ENCODE data around the gene ZFR.
A peak's percentile ranks its signal among the peaks of the same experiment; 100 is the strongest.
"Not testable (repeated sequence)": the region's sequence is repeated elsewhere in the genome, so short reads cannot be mapped to it uniquely, and the experiment has no call there.

Gene ZFR

GRCh38 chr5:32450952-32451351 lies 6.4 kb upstream of the ZFR start:
- DNase-seq (ENCODE audit: low spot score), result no peak

- no peak for DNase-seq (ENCODE audit: low spot score)
These were observed 4.7 kb upstream of the ZFR start for GRCh38 chr5:32449262-32449661.

- DNase-seq (ENCODE audit: low spot score), result no peak
These were observed 2.1 kb upstream of the ZFR start for GRCh38 chr5:32446630-32447029.

- no peak for DNase-seq (ENCODE audit: low spot score)
These were observed 1.5 kb upstream of the ZFR start for GRCh38 chr5:32445831-32446614.

GRCh38 chr5:32445287-32445758 lies 783 bp upstream of the ZFR start:
- DNase-seq (ENCODE audit: low spot score), result no peak

GRCh38 chr5:32443541-32444430 lies 754 bp downstream of the ZFR start:
- DNase-seq (ENCODE audit: low spot score), result peak; percentile 40

GRCh38 chr5:32443145-32443540 lies 1.4 kb downstream of the ZFR start:
- DNase-seq (ENCODE audit: low spot score), result peak; percentile 75

GRCh38 chr5:32439086-32439642 lies 5.4 kb downstream of the ZFR start:
- no peak for DNase-seq (ENCODE audit: low spot score)

- DNase-seq (ENCODE audit: low spot score), result no peak
These were observed 7.8 kb downstream of the ZFR start for GRCh38 chr5:32436553-32437242.

- DNase-seq (ENCODE audit: low spot score), result no peak
These were observed 9.2 kb downstream of the ZFR start for GRCh38 chr5:32435383-32435782.

- DNase-seq (ENCODE audit: low spot score), result no peak
These were observed 10.3 kb downstream of the ZFR start for GRCh38 chr5:32434221-32434620.

GRCh38 chr5:32432633-32433032 lies 11.9 kb downstream of the ZFR start:
- DNase-seq (ENCODE audit: low spot score), result no peak

GRCh38 chr5:32430825-32431224 lies 13.7 kb downstream of the ZFR start:
- not testable (repeated sequence) for DNase-seq (ENCODE audit: low spot score)

GRCh38 chr5:32428426-32428825 lies 16.1 kb downstream of the ZFR start:
- no peak for DNase-seq (ENCODE audit: low spot score)

GRCh38 chr5:32426440-32427151 lies 17.9 kb downstream of the ZFR start:
- no peak for DNase-seq (ENCODE audit: low spot score)

- no peak for DNase-seq (ENCODE audit: low spot score)
These were observed 21.8 kb downstream of the ZFR start for GRCh38 chr5:32422697-32423096.

- no peak for DNase-seq (ENCODE audit: low spot score)
These were observed 23.5 kb downstream of the ZFR start for GRCh38 chr5:32421075-32421474.

- DNase-seq (ENCODE audit: low spot score), result no peak
These were observed 24.0 kb downstream of the ZFR start for GRCh38 chr5:32420506-32420905.

- DNase-seq (ENCODE audit: low spot score), result no peak
These were observed 24.7 kb downstream of the ZFR start for GRCh38 chr5:32419791-32420190.

- DNase-seq (ENCODE audit: low spot score), result no peak
These were observed 30.9 kb downstream of the ZFR start for GRCh38 chr5:32413466-32414263.

GRCh38 chr5:32410630-32411029 lies 33.9 kb downstream of the ZFR start:
- DNase-seq (ENCODE audit: low spot score), result no peak

Data from activated CD4-positive, alpha-beta T cell treated with anti-CD3 and anti-CD28 coated beads, Interleukin-2, Interleukin-4, amounts not matched to agents 100 ng/mL and 50 ng/mL, durations not matched to agents 16 hours and 8 hours (primary cell).